Skeletal muscle tissue (tissue), 4 donors: ENCODE data around the gene ITSN1. TPM values are rescaled to one million over a fixed set of nuclear protein-coding genes. Genes with fewer than 3 reads are reported as not detected.
A peak's percentile ranks its signal among the peaks of the same experiment; 100 is the strongest.

ENCODE experiments used
- H3K27ac ChIP-seq: one replicate; pipeline ENCODE4 v1.7.0; 2013; ENCODE audit warnings: mild to moderate bottlenecking, low read depth, low read length, inconsistent platforms
- H3K27me3 ChIP-seq, 3 donors: one replicate each; pipeline ENCODE4 v1.7.0; 2013; ENCODE audit warnings: low read length in 3 of 3; ENCODE audit not compliant: control insufficient read depth in 3 of 3, insufficient read depth in 3 of 3
- H3K36me3 ChIP-seq, 3 donors: one replicate each; pipeline ENCODE4 v1.7.0; 2013; ENCODE audit warnings: low read length in 3 of 3; ENCODE audit not compliant: control insufficient read depth in 3 of 3, insufficient read depth in 3 of 3
- H3K4me1 ChIP-seq, 3 donors: one replicate each; pipeline ENCODE4 v1.7.0; 2013; ENCODE audit warnings: low read length in 3 of 3, mild to moderate bottlenecking in 3 of 3; ENCODE audit not compliant: control insufficient read depth in 3 of 3, insufficient read depth in 3 of 3
- H3K4me3 ChIP-seq, 3 donors: one replicate each; pipeline ENCODE4 v1.7.0; 2013; ENCODE audit warnings: low read length in 3 of 3
- H3K9ac ChIP-seq, 3 donors: one replicate each; pipeline ENCODE4 v1.7.0; 2013; ENCODE audit warnings: low read length in 3 of 3, mild to moderate bottlenecking in 3 of 3, moderate library complexity in 2 of 3, low read depth in 1 of 3
- H3K9me3 ChIP-seq, 3 donors: one replicate each; pipeline ENCODE4 v1.7.0; 2013; ENCODE audit warnings: low read length in 3 of 3; ENCODE audit not compliant: control insufficient read depth in 3 of 3
- total RNA-seq: library from RNA; depleted of rRNA; stranded (reverse); fragments of >200 nt; gene quantifications from one replicate; pipeline ENCODE4 v1.2.3, GENCODE V29; 2014
- donor health status: Osteomylitis.

ITSN1 gene
- total RNA-seq, 1 donor from 2014 or later: 21.4 TPM

GRCh38 chr21:33897739-33898138 is 255.4 kb downstream of the ITSN1 start:
- no peak overlapping the region for H3K4me3 ChIP-seq
- no peaks in the 10 kb centered on the region for H3K9me3 ChIP-seq
- H3K4me1 ChIP-seq: peaks cover 11 to 16% (median 13%) of the 10 kb centered on the region in 3 donors
- H3K36me3 ChIP-seq: peaks cover 10 to 21% (median 11%) of the 10 kb centered on the region in 3 donors
- H3K27me3 ChIP-seq: no peaks in the 10 kb centered on the region
- H3K27ac ChIP-seq: no peak overlapping the region
- H3K9ac ChIP-seq: no peak overlapping the region

- Histone ChIP-seq H3K36me3 (peaks cover 14 to 29% (median 20%) of the 10 kb centered on the region in 3 donors), H3K27me3 (no peaks in the 10 kb centered on the region), H3K9ac (no peak overlapping the region), H3K27ac (no peak overlapping the region), H3K9me3 (no peaks in the 10 kb centered on the region), H3K4me1 (peaks cover 11 to 18% (median 13%) of the 10 kb centered on the region in 3 donors), H3K4me3 (no peak overlapping the region)
These were observed 256.3 kb downstream of the ITSN1 start for GRCh38 chr21:33898586-33898985.

- Histone ChIP-seq H3K9me3 (no peaks in the 10 kb centered on the region), H3K9ac (no peak overlapping the region), H3K27ac (no peak overlapping the region), H3K27me3 (no peaks in the 10 kb centered on the region), H3K4me3 (no peak overlapping the region), H3K36me3 (peaks cover 17 to 35% (median 26%) of the 10 kb centered on the region in 3 donors), H3K4me1 (peaks cover 11 to 18% (median 11%) of the 10 kb centered on the region in 3 donors)
These were observed 256.9 kb downstream of the ITSN1 start for GRCh38 chr21:33899199-33899598.

- no peaks in the 10 kb centered on the region for H3K27me3 ChIP-seq
- H3K4me3 ChIP-seq: no peak overlapping the region
- no peaks in the 10 kb centered on the region for H3K9me3 ChIP-seq
- H3K9ac ChIP-seq: no peak overlapping the region
- H3K27ac ChIP-seq: no peak overlapping the region
- peaks cover 34 to 54% (median 47%) of the 10 kb centered on the region in 3 donors for H3K36me3 ChIP-seq
- H3K4me1 ChIP-seq: peaks cover 0 to 8% (median 0%) of the 10 kb centered on the region in 3 donors
These were observed 259.3 kb downstream of the ITSN1 start for GRCh38 chr21:33901412-33902288.

- no peak overlapping the region for H3K4me3 ChIP-seq
- no peak overlapping the region for H3K27ac ChIP-seq
- no peaks in the 10 kb centered on the region for H3K9me3 ChIP-seq
- H3K36me3 ChIP-seq: peaks cover 41 to 61% (median 54%) of the 10 kb centered on the region in 3 donors
- peak overlapping the region in 1 of 3 donors; percentile 40 for H3K9ac ChIP-seq
- H3K4me1 ChIP-seq: peaks cover 0 to 8% (median 0%) of the 10 kb centered on the region in 3 donors
- no peaks in the 10 kb centered on the region for H3K27me3 ChIP-seq
These were observed 260.0 kb downstream of the ITSN1 start for GRCh38 chr21:33902349-33902748.

GRCh38 chr21:33904041-33904440 is 261.7 kb downstream of the ITSN1 start:
- no peak overlapping the region for H3K27ac ChIP-seq
- H3K4me3 ChIP-seq: no peak overlapping the region
- no peak overlapping the region for H3K9ac ChIP-seq
- H3K36me3 ChIP-seq: peaks cover 51 to 75% (median 71%) of the 10 kb centered on the region in 3 donors
- no peaks in the 10 kb centered on the region for H3K9me3 ChIP-seq
- H3K4me1 ChIP-seq: peaks cover 0 to 8% (median 0%) of the 10 kb centered on the region in 3 donors
- no peaks in the 10 kb centered on the region for H3K27me3 ChIP-seq

- Histone ChIP-seq H3K4me1 (peaks cover 0 to 5% (median 3%) of the 10 kb centered on the region in 3 donors), H3K4me3 (no peak overlapping the region), H3K9ac (no peak overlapping the region), H3K36me3 (peaks cover 54 to 88% (median 80%) of the 10 kb centered on the region in 3 donors), H3K27me3 (no peaks in the 10 kb centered on the region), H3K27ac (no peak overlapping the region), H3K9me3 (no peaks in the 10 kb centered on the region)
These were observed 266.5 kb downstream of the ITSN1 start for GRCh38 chr21:33908760-33909159.

- Histone ChIP-seq H3K36me3 (peaks cover 48 to 79% (median 73%) of the 10 kb centered on the region in 3 donors), H3K9me3 (no peaks in the 10 kb centered on the region), H3K27me3 (no peaks in the 10 kb centered on the region), H3K4me3 (no peak overlapping the region), H3K27ac (no peak overlapping the region), H3K9ac (no peak overlapping the region), H3K4me1 (peaks cover 6 to 9% (median 8%) of the 10 kb centered on the region in 3 donors)
These were observed 267.5 kb downstream of the ITSN1 start for GRCh38 chr21:33909756-33910155.

GRCh38 chr21:33914188-33914587 is 271.9 kb downstream of the ITSN1 start:
- H3K9ac ChIP-seq: peak overlapping the region in 2 of 3 donors; percentile 98 to 99
- H3K9me3 ChIP-seq: no peaks in the 10 kb centered on the region
- H3K4me1 ChIP-seq: peaks cover 9 to 16% (median 15%) of the 10 kb centered on the region in 3 donors
- H3K4me3 ChIP-seq: peak overlapping the region; percentile 35 to 98 (median 90)
- no peak overlapping the region for H3K27ac ChIP-seq
- peaks cover 17 to 37% (median 35%) of the 10 kb centered on the region in 3 donors for H3K36me3 ChIP-seq
- no peaks in the 10 kb centered on the region for H3K27me3 ChIP-seq
